NK-92 treated with Interleukin-12 subunit alpha and Interleukin-12 subunit beta, amount 100 ng/mL, for 24 hours (cell line): ENCODE measurements around the gene LRP10.
"Not testable (repeated sequence)": the region's sequence is repeated elsewhere in the genome, so short reads cannot be mapped to it uniquely, and the experiment has no call there.

ENCODE experiments used
- DNase-seq: peaks from one replicate; lab custom pipeline; 2025; lab: John Stamatoyannopoulos, UW

The LRP10 gene

GRCh38 chr14:22843123-22843925, 28.2 kb upstream of the LRP10 start:
- no peak for DNase-seq

- DNase-seq, result no peak
Observed at GRCh38 chr14:22844221-22845102, 27.1 kb upstream of the LRP10 start.

GRCh38 chr14:22845103-22845394, 26.5 kb upstream of the LRP10 start:
- no peak for DNase-seq

- no peak for DNase-seq
Observed at GRCh38 chr14:22845821-22846625, 25.5 kb upstream of the LRP10 start.

- DNase-seq, result no peak
Observed at GRCh38 chr14:22846811-22847307, 24.7 kb upstream of the LRP10 start.

- DNase-seq, result no peak
Observed at GRCh38 chr14:22847661-22848341, 23.7 kb upstream of the LRP10 start.

GRCh38 chr14:22848351-22849164, 23.0 kb upstream of the LRP10 start:
- DNase-seq, result no peak

GRCh38 chr14:22849212-22849819, 22.2 kb upstream of the LRP10 start:
- DNase-seq, result no peak

- peak; percentile 81 for DNase-seq
Observed at GRCh38 chr14:22850944-22851764, 20.4 kb upstream of the LRP10 start.

- not testable (repeated sequence) for DNase-seq
Observed at GRCh38 chr14:22852178-22852577, 19.4 kb upstream of the LRP10 start.

GRCh38 chr14:22852599-22852939, 19.0 kb upstream of the LRP10 start:
- no peak for DNase-seq

GRCh38 chr14:22852940-22853767, 18.4 kb upstream of the LRP10 start:
- DNase-seq, result peak; percentile 72

- DNase-seq, result not testable (repeated sequence)
Observed at GRCh38 chr14:22854296-22854695, 17.2 kb upstream of the LRP10 start.

- DNase-seq, result no peak
Observed at GRCh38 chr14:22854963-22855724, 16.4 kb upstream of the LRP10 start.

GRCh38 chr14:22856428-22856827, 15.1 kb upstream of the LRP10 start:
- no peak for DNase-seq

GRCh38 chr14:22860377-22860776, 11.2 kb upstream of the LRP10 start:
- DNase-seq, result not testable (repeated sequence)

GRCh38 chr14:22861651-22862050, 9.9 kb upstream of the LRP10 start:
- no peak for DNase-seq

GRCh38 chr14:22864979-22865378, 6.6 kb upstream of the LRP10 start:
- DNase-seq, result no peak
